Immature natural killer cell (primary cell): ENCODE measurements around the gene TMEM243. TPM values are rescaled to one million over a fixed set of nuclear protein-coding genes. Genes with fewer than 3 reads are reported as not detected.
"Not testable (repeated sequence)": the region's sequence is repeated elsewhere in the genome, so short reads cannot be mapped to it uniquely, and the experiment has no call there.

Experiments
- DNase-seq, 3 donors: peaks; one replicate each; pipeline ENCODE4 v3.0.0; 2022; ENCODE audit warnings: mixed read lengths in 1 of 3
- H3K27ac Mint-ChIP-seq, 6 donors: one replicate each; pipeline ENCODE4 v1.8.0; 2020; ENCODE audit warnings: mixed read lengths in 6 of 6, mild to moderate bottlenecking in 5 of 6, inconsistent platforms in 4 of 6, moderate library complexity in 3 of 6
- H3K27me3 Mint-ChIP-seq, 3 donors: one replicate each; pipeline ENCODE4 v1.8.0; 2020 to 2021; ENCODE audit warnings: low read depth in 3 of 3, mild to moderate bottlenecking in 3 of 3, mixed read lengths in 3 of 3, moderate library complexity in 3 of 3, inconsistent platforms in 1 of 3
- H3K36me3 Mint-ChIP-seq, 3 donors: one replicate each; pipeline ENCODE4 v1.8.0; 2020; ENCODE audit warnings: mixed read lengths in 3 of 3, inconsistent platforms in 2 of 3, mild to moderate bottlenecking in 2 of 3
- H3K4me1 Mint-ChIP-seq, 2 donors: one replicate each; pipeline ENCODE4 v1.8.0; 2020; ENCODE audit warnings: inconsistent platforms in 2 of 2, mild to moderate bottlenecking in 2 of 2, mixed read lengths in 2 of 2, moderate library complexity in 1 of 2
- H3K4me3 Mint-ChIP-seq, 5 donors: one replicate each; pipeline ENCODE4 v1.8.0; 2020; ENCODE audit warnings: mild to moderate bottlenecking in 5 of 5, mixed read lengths in 5 of 5, inconsistent platforms in 3 of 5, moderate library complexity in 3 of 5
- H3K9me3 Mint-ChIP-seq, 6 donors: one replicate each; pipeline ENCODE4 v1.8.0; 2020; ENCODE audit warnings: mild to moderate bottlenecking in 6 of 6, mixed read lengths in 6 of 6, inconsistent platforms in 4 of 6, moderate library complexity in 3 of 6
- polyA plus RNA-seq, 3 donors: library from polyadenylated mRNA; unstranded; fragments of 300-500 nt; fragmentation: Illumina TruSeq; gene quantifications; one replicate each; pipeline ENCODE4 v1.2.3, GENCODE V29; 2021

The TMEM243 gene
- polyA plus RNA-seq, 3 donors from 2014 or later: 35.2 to 47.7 (median 47.1) TPM

DNA sequence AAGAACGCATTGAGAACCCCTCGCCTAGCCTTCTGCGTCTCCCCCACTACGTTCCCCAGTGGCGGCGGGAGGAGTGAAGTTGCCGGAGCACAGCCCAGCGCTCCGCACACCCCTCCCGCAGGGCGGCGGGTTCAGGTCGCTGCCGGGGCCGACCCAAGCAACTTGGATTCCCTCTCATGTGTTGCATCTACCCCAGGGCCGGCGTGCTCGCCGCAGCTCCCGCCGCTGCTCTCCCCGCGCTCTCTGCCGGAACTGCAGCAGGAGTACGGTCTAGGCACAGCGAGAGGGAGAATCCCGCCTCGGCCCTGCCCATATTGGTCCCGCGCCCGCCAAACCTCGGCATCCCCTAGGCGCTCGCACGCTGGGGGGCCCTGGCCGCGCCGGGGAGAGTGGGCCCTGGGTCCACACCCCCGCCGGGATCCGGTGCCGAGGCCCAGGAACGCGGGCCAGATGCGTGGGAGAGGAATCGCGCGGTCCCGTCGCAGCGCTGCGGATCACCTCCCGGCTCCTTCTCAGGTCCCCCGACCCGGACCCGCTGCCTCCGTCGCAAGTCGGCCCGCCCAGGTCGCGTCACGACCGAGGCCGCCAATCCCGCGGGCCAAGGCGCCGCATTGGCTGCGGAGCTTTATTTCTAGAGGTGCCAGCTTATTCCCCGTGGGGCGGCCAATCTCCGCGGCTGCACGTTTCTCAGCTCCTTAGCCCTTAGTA lies 648 bp upstream of the TMEM243 start:
- H3K4me3 Mint-ChIP-seq: peak overlapping the region; percentile 90 to 98 (median 97)

GRCh38 chr7:87218796-87219544 lies 562 bp downstream of the TMEM243 start:
- peak in 1 of 3 donors; percentile 28 for DNase-seq
- Mint-ChIP-seq H3K9me3 (no peaks in the 10 kb centered on the region), H3K27ac (peak overlapping the region; percentile 90 to 97 (median 95)), H3K4me1 (peaks cover 52 to 61% of the 10 kb centered on the region in 2 donors), H3K27me3 (peaks cover 0 to 7% (median 2%) of the 10 kb centered on the region in 3 donors), H3K4me3 (peak overlapping the region; percentile 90 to 98 (median 97)), H3K36me3 (no peaks in the 10 kb centered on the region)

More for the DNA sequence above, 648 bp upstream of the TMEM243 start:
- Mint-ChIP-seq H3K36me3 (no peaks in the 10 kb centered on the region), H3K4me1 (peaks cover 46 to 51% of the 10 kb centered on the region in 2 donors), H3K27me3 (peaks cover 0 to 7% (median 0%) of the 10 kb centered on the region in 3 donors), H3K9me3 (no peaks in the 10 kb centered on the region), H3K27ac (peak overlapping the region; percentile 90 to 97 (median 95))
- DNase-seq: peak; percentile 72 to 76 (median 74)

DNA sequence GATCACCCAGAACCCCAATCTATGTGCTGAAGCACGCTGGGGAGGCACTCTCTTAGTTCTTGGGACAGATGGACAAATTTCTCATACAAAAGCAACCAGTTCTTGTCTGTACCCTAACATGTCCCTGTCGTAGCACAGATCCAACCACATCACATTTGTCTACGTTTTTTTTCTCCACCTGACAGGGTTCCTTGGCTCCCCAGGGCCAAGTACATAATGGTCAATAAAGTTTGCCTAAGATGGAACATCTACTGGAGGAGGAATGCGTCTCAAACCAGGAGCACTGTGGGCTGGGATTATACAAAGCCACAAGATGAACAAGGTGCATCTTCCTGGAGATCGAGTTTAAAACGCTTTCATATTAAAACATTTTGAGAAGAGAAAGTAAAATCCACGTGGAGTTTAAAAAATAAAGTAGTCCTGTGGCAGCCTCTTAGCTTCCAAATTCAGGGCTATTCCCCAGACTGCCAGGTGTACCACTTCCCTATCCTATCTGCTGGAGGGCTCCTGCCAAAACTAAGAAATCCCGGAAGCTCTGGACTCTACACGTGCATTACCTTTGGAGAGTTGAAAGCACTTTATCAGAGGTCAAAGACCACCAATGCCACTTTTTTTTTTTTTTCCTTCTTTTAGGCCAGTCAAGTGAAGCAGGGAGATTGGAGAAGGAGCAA lies 1.4 kb downstream of the TMEM243 start:
- H3K27me3 Mint-ChIP-seq: peaks cover 0 to 7% (median 2%) of the 10 kb centered on the region in 3 donors
- no peaks in the 10 kb centered on the region for H3K36me3 Mint-ChIP-seq
- DNase-seq: no peak
- peak overlapping the region; percentile 90 to 98 (median 97) for H3K4me3 Mint-ChIP-seq
- peaks cover 58 to 70% of the 10 kb centered on the region in 2 donors for H3K4me1 Mint-ChIP-seq
- H3K9me3 Mint-ChIP-seq: no peaks in the 10 kb centered on the region
- peak overlapping the region; percentile 90 to 97 (median 95) for H3K27ac Mint-ChIP-seq

GRCh38 chr7:87216701-87217508 lies 2.6 kb downstream of the TMEM243 start:
- H3K36me3 Mint-ChIP-seq: no peaks in the 10 kb centered on the region
- peaks cover 70 to 82% of the 10 kb centered on the region in 2 donors for H3K4me1 Mint-ChIP-seq

GRCh38 chr7:87215046-87215445 lies 4.5 kb downstream of the TMEM243 start:
- H3K4me1 Mint-ChIP-seq: peaks cover 74 to 91% of the 10 kb centered on the region in 2 donors
- peaks cover 0 to 8% (median 2%) of the 10 kb centered on the region in 3 donors for H3K27me3 Mint-ChIP-seq
- H3K36me3 Mint-ChIP-seq: no peaks in the 10 kb centered on the region
- H3K27ac Mint-ChIP-seq: no peak overlapping the region
- H3K9me3 Mint-ChIP-seq: no peaks in the 10 kb centered on the region
- DNase-seq: no peak
- H3K4me3 Mint-ChIP-seq: no peak overlapping the region

More at GRCh38 chr7:87216701-87217508, 2.6 kb downstream of the TMEM243 start:
- Mint-ChIP-seq H3K27me3 (peaks cover 0 to 7% (median 2%) of the 10 kb centered on the region in 3 donors), H3K4me3 (peak overlapping the region; percentile 90 to 98 (median 97)), H3K9me3 (no peaks in the 10 kb centered on the region), H3K27ac (peak overlapping the region; percentile 90 to 97 (median 95))
- DNase-seq: peak; percentile 19 to 22 (median 21)

GRCh38 chr7:87213811-87214210 lies 5.7 kb downstream of the TMEM243 start:
- Mint-ChIP-seq H3K27ac (peak overlapping the region in 2 of 6 donors; percentile 42 to 50), H3K36me3 (peaks cover 0 to 5% (median 0%) of the 10 kb centered on the region in 3 donors), H3K27me3 (peaks cover 0 to 5% (median 1%) of the 10 kb centered on the region in 3 donors), H3K4me3 (peak overlapping the region in 1 of 5 donors; percentile 16), H3K9me3 (no peaks in the 10 kb centered on the region), H3K4me1 (peaks cover 72 to 95% of the 10 kb centered on the region in 2 donors)
- DNase-seq: no peak

DNA sequence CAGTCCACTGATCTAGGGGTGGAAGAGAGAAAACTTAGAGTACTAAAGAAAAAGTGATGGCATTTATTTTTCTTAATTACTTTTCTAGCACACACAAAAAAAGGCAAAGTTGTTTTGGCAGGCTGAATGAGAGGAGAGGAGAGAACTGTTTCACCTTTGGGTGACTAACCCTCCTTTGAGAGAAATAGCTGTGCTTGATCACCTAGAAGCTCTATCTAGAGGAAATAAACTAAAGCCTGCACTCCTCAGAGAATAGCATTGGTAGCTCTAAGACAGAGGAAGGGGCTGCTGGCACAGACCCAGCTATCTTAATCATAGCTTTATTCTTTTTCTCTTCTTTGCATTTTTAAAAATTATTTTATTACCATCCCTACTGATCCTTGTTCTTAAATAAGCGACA lies 6.3 kb downstream of the TMEM243 start:
- H3K9me3 Mint-ChIP-seq: no peaks in the 10 kb centered on the region
- H3K27me3 Mint-ChIP-seq: peaks cover 0 to 5% (median 1%) of the 10 kb centered on the region in 3 donors
- peaks cover 0 to 5% (median 0%) of the 10 kb centered on the region in 3 donors for H3K36me3 Mint-ChIP-seq
- H3K4me1 Mint-ChIP-seq: peaks cover 69 to 95% of the 10 kb centered on the region in 2 donors
- H3K27ac Mint-ChIP-seq: peak overlapping the region in 3 of 6 donors; percentile 28 to 50 (median 37)
- H3K4me3 Mint-ChIP-seq: peak overlapping the region in 1 of 5 donors; percentile 6
- DNase-seq: no peak

GRCh38 chr7:87212498-87212897 lies 7.0 kb downstream of the TMEM243 start:
- Mint-ChIP-seq H3K27me3 (peaks cover 0 to 5% (median 1%) of the 10 kb centered on the region in 3 donors), H3K36me3 (peaks cover 0 to 10% (median 0%) of the 10 kb centered on the region in 3 donors), H3K9me3 (no peaks in the 10 kb centered on the region), H3K27ac (peak overlapping the region; percentile 28 to 88 (median 84)), H3K4me1 (peaks cover 68 to 95% of the 10 kb centered on the region in 2 donors), H3K4me3 (peak overlapping the region in 3 of 5 donors; percentile 34 to 50 (median 45))
- no peak for DNase-seq

- DNase-seq: no peak
Measured at GRCh38 chr7:87210506-87210905, 9.0 kb downstream of the TMEM243 start.

GRCh38 chr7:87209295-87209924 lies 10.1 kb downstream of the TMEM243 start:
- Mint-ChIP-seq H3K27ac (peak overlapping the region in 3 of 6 donors; percentile 19 to 78 (median 50)), H3K36me3 (peaks cover 12 to 22% (median 12%) of the 10 kb centered on the region in 3 donors), H3K4me1 (peaks cover 64 to 93% of the 10 kb centered on the region in 2 donors), H3K4me3 (peak overlapping the region in 1 of 5 donors; percentile 7), H3K27me3 (peaks cover 0 to 5% (median 1%) of the 10 kb centered on the region in 3 donors), H3K9me3 (peaks cover 3 to 13% (median 12%) of the 10 kb centered on the region in 6 donors)
- DNase-seq: no peak

More at GRCh38 chr7:87210506-87210905, 9.0 kb downstream of the TMEM243 start:
- Mint-ChIP-seq H3K4me3 (no peak overlapping the region), H3K27me3 (peaks cover 0 to 5% (median 1%) of the 10 kb centered on the region in 3 donors), H3K4me1 (peaks cover 63 to 90% of the 10 kb centered on the region in 2 donors), H3K27ac (no peak overlapping the region), H3K9me3 (peaks cover 3 to 9% (median 7%) of the 10 kb centered on the region in 6 donors), H3K36me3 (peaks cover 8 to 19% (median 9%) of the 10 kb centered on the region in 3 donors)

GRCh38 chr7:87206361-87206760 lies 13.2 kb downstream of the TMEM243 start:
- H3K27ac Mint-ChIP-seq: peak overlapping the region in 1 of 6 donors; percentile 58
- peaks cover 12 to 35% (median 25%) of the 10 kb centered on the region in 3 donors for H3K36me3 Mint-ChIP-seq
- H3K4me1 Mint-ChIP-seq: peaks cover 56 to 91% of the 10 kb centered on the region in 2 donors
- DNase-seq: no peak
- peaks cover 0 to 5% (median 4%) of the 10 kb centered on the region in 3 donors for H3K27me3 Mint-ChIP-seq
- peaks cover 3 to 13% (median 12%) of the 10 kb centered on the region in 6 donors for H3K9me3 Mint-ChIP-seq
- H3K4me3 Mint-ChIP-seq: no peak overlapping the region

GRCh38 chr7:87205701-87206100 lies 13.8 kb downstream of the TMEM243 start:
- peaks cover 54 to 91% of the 10 kb centered on the region in 2 donors for H3K4me1 Mint-ChIP-seq
- peaks cover 12 to 35% (median 25%) of the 10 kb centered on the region in 3 donors for H3K36me3 Mint-ChIP-seq

More at GRCh38 chr7:87205701-87206100, 13.8 kb downstream of the TMEM243 start:
- not testable (repeated sequence) for H3K27me3 Mint-ChIP-seq, DNase-seq
- peaks cover 3 to 13% (median 12%) of the 10 kb centered on the region in 6 donors for H3K9me3 Mint-ChIP-seq
- peak overlapping the region in 1 of 5 donors; percentile 22 for H3K4me3 Mint-ChIP-seq
- H3K27ac Mint-ChIP-seq: peak overlapping the region in 3 of 6 donors; percentile 0 to 62 (median 42)
